Stimulated activated CD4-positive, alpha-beta T cell treated with anti-CD3 and anti-CD28 coated beads, Interleukin-12 subunit alpha, Interleukin-12 subunit beta, amount 100 ng/mL, for 48 hours (primary cell): ENCODE results near the gene HUS1B.
"Not testable (repeated sequence)": the region's sequence is repeated elsewhere in the genome, so short reads cannot be mapped to it uniquely, and the experiment has no call there.

ENCODE experiments used
- DNase-seq, 3 donors: peaks; one replicate each; pipeline ENCODE4 v3.0.0-alpha.2; 2020; ENCODE audit warnings: low read depth in 2 of 3, low spot score in 1 of 3

HUS1B gene

GRCh38 chr6:656460-657252 is at the start of gene HUS1B:
Gene HUS1B, minus strand, starts transcription at chr6:657100. Its CDS starts 156 bp downstream, at chr6:656944.
- DNase-seq: no peak

GRCh38 chr6:706146-706545 is 49.2 kb upstream of the HUS1B start:
- DNase-seq: no peak

- no peak for DNase-seq
Measured at GRCh38 chr6:705047-705446, 48.1 kb upstream of the HUS1B start.

DNA sequence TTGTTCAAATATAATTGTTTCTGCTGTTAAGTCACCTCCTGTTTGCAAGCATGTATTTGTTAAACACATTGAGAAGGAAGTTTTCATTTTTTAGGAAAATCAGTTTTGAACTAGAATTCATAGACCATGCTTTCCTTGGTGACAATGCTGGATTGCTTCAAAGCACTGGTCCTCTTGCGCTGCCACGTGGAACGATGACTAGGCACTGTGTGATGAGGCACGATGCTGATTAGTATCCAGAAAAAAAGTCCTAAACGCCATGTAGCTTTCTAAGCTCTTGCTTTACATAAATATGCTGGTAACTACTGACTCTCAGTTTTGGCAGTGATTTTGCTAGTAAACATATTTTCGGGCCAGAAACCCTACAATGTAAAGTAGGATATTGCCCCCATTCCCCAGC is 47.1 kb upstream of the HUS1B start:
- DNase-seq: no peak

- no peak for DNase-seq
Measured at GRCh38 chr6:703552-703951, 46.7 kb upstream of the HUS1B start.

GRCh38 chr6:701700-702479 is 45.0 kb upstream of the HUS1B start:
- DNase-seq: no peak

DNA sequence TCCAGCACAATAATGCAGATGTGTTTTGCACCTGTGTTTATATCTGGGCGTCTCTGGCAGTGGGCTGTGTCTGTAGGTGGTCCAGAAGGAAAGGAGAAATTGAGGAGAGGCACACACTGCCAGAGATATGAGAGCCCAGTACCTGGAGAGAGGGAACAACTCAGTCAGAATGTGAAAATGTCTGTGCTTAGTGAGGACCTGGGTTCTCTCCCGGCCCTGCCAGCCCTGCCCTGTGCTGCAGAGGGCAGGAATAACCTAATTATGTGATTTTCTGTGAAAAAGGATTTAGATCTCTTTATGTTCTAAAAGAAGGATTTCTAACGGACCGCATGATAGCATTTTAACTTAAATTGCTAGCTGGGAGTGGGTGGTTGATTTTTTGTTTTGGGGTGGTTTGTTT is 44.3 kb upstream of the HUS1B start:
- DNase-seq: no peak

DNA sequence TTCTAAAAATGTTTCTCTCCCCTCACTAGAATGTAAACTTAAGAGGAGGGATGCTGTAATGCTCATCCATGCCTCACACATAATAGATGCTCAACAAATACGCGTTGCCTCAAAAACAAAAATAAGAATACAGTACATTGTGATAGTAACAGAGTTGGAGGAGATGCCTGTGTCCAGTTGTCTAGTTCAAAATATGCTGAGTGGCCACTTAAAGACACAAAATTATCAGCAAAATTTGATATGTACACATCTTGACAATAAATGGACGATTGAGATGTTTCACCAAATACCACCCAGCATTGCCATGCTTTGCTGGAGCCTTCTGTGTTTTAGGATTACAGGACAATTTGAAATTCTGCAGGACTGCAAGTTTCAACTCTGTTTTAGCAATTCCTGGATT is 43.6 kb upstream of the HUS1B start:
- no peak for DNase-seq

DNA sequence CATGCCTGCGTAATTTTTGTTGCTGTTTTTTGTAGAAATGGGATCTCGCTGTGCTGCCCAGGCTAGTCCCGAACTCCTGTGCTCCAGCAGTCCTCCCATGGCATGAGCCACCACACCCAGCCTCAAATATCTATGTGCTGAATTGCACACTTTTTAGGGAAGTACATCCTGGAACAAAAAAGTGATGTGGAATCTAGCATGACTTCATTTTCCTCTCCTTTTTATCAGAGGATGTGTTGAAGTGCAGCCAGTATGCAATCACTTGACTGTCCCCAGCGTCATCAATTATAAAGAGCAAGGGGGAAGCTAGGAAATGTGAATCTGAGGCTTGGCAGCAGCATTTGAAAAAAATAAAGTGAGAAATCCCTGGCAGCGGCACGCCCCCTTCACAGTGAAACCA is 42.4 kb upstream of the HUS1B start:
- DNase-seq: no peak

- not testable (repeated sequence) for DNase-seq
Measured at GRCh38 chr6:694431-695126, 37.7 kb upstream of the HUS1B start.

- no peak for DNase-seq
Measured at GRCh38 chr6:693723-694009, 36.8 kb upstream of the HUS1B start.

GRCh38 chr6:692858-693722 is 36.2 kb upstream of the HUS1B start, which contains the start of gene EXOC2:
Gene EXOC2, minus strand, starts transcription at chr6:693139. Its CDS starts 55,321 bp downstream, at chr6:637818.
- peak; percentile 72 to 80 (median 76) for DNase-seq

DNA sequence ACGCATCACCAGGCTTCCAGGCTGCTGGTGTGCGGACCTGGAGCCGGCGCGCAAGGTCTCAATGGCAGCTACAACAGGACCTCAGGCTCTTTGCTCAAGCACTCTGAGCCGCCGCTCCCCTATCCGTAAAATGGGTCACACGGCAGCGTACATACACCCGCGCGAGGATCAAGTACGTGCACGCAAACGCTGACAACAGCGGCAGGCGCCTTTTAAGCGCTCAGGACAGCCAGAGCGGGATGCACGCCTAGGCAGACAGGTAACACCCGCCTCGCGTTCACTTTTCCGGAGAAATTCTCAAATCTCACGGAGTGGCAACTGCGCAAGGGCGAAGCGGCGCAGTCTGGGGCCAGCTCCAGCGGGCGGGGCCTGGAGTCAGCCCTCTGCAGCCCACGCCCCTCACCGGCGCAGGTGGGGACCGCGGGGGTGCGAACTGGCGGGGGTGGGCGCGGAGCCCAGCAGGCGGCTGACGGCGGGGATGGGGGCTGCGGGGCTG is 35.5 kb upstream of the HUS1B start:
- DNase-seq: peak; percentile 52 to 68 (median 64)

- no peak for DNase-seq
Measured at GRCh38 chr6:689223-689622, 32.3 kb upstream of the HUS1B start.

- no peak for DNase-seq
Measured at GRCh38 chr6:686497-686896, 29.6 kb upstream of the HUS1B start.

DNA sequence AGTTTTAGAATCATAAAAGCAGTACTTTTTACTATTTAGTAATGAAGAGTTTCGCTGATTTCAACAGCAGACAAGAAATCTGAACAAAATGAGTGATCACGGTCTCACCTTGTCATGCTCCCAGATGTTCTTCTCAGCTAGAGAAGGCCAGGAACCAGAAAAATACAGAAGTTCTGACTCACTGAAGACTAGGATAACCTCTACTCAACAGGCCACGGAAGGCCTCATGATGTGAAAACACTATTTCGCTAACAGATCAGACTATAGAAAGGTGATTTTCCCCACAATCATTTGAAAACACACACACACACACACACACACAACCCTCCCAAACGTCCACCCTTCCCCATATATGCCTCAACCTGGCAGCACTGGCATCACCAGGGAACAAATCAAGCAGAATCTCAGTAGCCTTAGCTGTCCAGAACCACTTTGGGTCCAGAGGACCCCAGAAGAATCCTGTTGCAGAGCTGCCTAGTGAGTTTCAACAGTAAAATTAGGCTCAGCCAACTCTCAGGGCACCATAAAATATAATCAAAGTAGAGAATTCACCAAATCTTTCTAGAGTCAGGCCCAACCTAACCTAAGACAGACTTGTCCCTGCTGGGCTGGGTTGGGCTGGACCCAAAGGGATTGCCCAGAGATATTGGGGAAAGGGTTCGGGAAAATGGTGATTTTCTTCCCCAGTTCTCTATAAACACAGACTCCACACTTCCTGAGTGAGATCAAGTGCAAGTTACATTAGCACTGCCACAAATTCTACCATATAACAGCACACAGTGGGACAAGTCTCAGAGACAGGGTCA is 28.1 kb upstream of the HUS1B start:
- DNase-seq: peak in 2 of 3 donors; percentile 20 to 50

- DNase-seq: no peak
Measured at GRCh38 chr6:683742-684440, 27.0 kb upstream of the HUS1B start.

- DNase-seq: no peak
Measured at GRCh38 chr6:680666-681340, 23.9 kb upstream of the HUS1B start.

- DNase-seq: no peak
Measured at GRCh38 chr6:680251-680650, 23.4 kb upstream of the HUS1B start.
